H9 (cell line): ENCODE results near the gene ROBO3. TPM values are rescaled to one million over a fixed set of nuclear protein-coding genes. Genes with fewer than 3 reads are reported as not detected.

Experiments used
- DNase-seq: peaks from one replicate; pipeline ENCODE4 v3.0.0-alpha.2; 2017
- H2AFZ ChIP-seq: one replicate; pipeline ENCODE4 v1.6.1; 2013; ENCODE audit warnings: mild to moderate bottlenecking, low read length, control low read depth, moderate library complexity
- H2AK5ac ChIP-seq: 2 replicates; pipeline ENCODE4 v1.6.1; 2013; ENCODE audit warnings: low read length, control low read depth, mixed read lengths; ENCODE audit not compliant: insufficient read length
- H2BK120ac ChIP-seq: one replicate; pipeline ENCODE4 v1.6.1; 2013; ENCODE audit warnings: low read depth, mild to moderate bottlenecking, low read length, control low read depth, inconsistent platforms; ENCODE audit not compliant: poor library complexity, severe bottlenecking
- H2BK12ac ChIP-seq: 2 replicates; pipeline ENCODE4 v1.6.1; 2013; ENCODE audit warnings: low read length, control low read depth, mixed read lengths, low read depth; ENCODE audit not compliant: insufficient read length
- H2BK15ac ChIP-seq: 2 replicates; pipeline ENCODE4 v1.6.1; 2013; ENCODE audit warnings: low read depth, low read length, control low read depth
- H2BK20ac ChIP-seq: one replicate; pipeline ENCODE4 v1.6.1; 2013; ENCODE audit warnings: low read depth, mild to moderate bottlenecking, low read length, control low read depth, inconsistent platforms; ENCODE audit not compliant: poor library complexity, severe bottlenecking
- H2BK5ac ChIP-seq: 2 replicates; pipeline ENCODE4 v1.6.1; 2013; ENCODE audit warnings: low read length, control low read depth, mixed read lengths; ENCODE audit not compliant: insufficient read length
- H3K14ac ChIP-seq: 2 replicates; pipeline ENCODE4 v1.6.1; 2013; ENCODE audit warnings: low read length, control low read depth; ENCODE audit not compliant: insufficient read depth
- H3K18ac ChIP-seq: 2 replicates; pipeline ENCODE4 v1.6.1; 2013; ENCODE audit warnings: low read depth, mild to moderate bottlenecking, mixed read lengths, low read length, control low read depth; ENCODE audit not compliant: insufficient read length
- H3K23ac ChIP-seq: 2 replicates; pipeline ENCODE4 v1.6.1; 2013; ENCODE audit warnings: low read length, control low read depth, mixed read lengths, low read depth; ENCODE audit not compliant: insufficient read length
- H3K23me2 ChIP-seq: 2 replicates; pipeline ENCODE4 v1.6.1; 2013; ENCODE audit warnings: low read depth, mild to moderate bottlenecking, mixed read lengths, low read length, control low read depth; ENCODE audit not compliant: insufficient read length, poor library complexity, severe bottlenecking
- H3K27ac ChIP-seq: 2 replicates; pipeline ENCODE4 v1.5.1; 2013; ENCODE audit warnings: low read length, control low read depth, mixed read lengths, low read depth; ENCODE audit not compliant: insufficient read length
- H3K27me3 ChIP-seq: 2 replicates; pipeline ENCODE4 v1.6.1; 2013; ENCODE audit warnings: low read length, control low read depth, inconsistent platforms; ENCODE audit not compliant: insufficient read depth
- H3K4ac ChIP-seq: 2 replicates; pipeline ENCODE4 v1.6.1; 2013; ENCODE audit warnings: low read depth, mild to moderate bottlenecking, control low read depth, inconsistent platforms, low read length, moderate library complexity
- H3K4me1 ChIP-seq: 2 replicates; pipeline ENCODE4 v1.6.1; 2013; ENCODE audit warnings: low read length, control low read depth, inconsistent platforms; ENCODE audit not compliant: insufficient read depth
- H3K4me2 ChIP-seq: 2 replicates; pipeline ENCODE4 v1.6.1; 2013; ENCODE audit warnings: low read length, control low read depth, mixed read lengths; ENCODE audit not compliant: insufficient read length, insufficient read depth
- H3K56ac ChIP-seq: 2 replicates; pipeline ENCODE4 v1.6.1; 2013; ENCODE audit warnings: low read depth, mild to moderate bottlenecking, mixed read lengths, low read length, control low read depth; ENCODE audit not compliant: insufficient read length
- H3K79me1 ChIP-seq: 2 replicates; pipeline ENCODE4 v1.6.1; 2013; ENCODE audit warnings: low read depth, mild to moderate bottlenecking, moderate library complexity, low read length, control low read depth, inconsistent platforms; ENCODE audit not compliant: insufficient read depth, poor library complexity, severe bottlenecking
- H3K79me2 ChIP-seq: 2 replicates; pipeline ENCODE4 v1.6.1; 2013; ENCODE audit warnings: low read length, control low read depth, inconsistent platforms; ENCODE audit not compliant: insufficient read depth
- H3K9ac ChIP-seq: 2 replicates; pipeline ENCODE4 v1.6.1; 2013; ENCODE audit warnings: low read length, control low read depth, mixed read lengths; ENCODE audit not compliant: insufficient read length; ENCODE audit errors: extremely low read depth
- H3K9me3 ChIP-seq: one replicate; pipeline ENCODE4 v1.6.1; 2013; ENCODE audit warnings: low read depth, low read length, inconsistent platforms; ENCODE audit not compliant: control insufficient read depth
- H3T11ph ChIP-seq: one replicate; pipeline ENCODE4 v1.6.1; 2013; ENCODE audit warnings: mild to moderate bottlenecking, low read length, control low read depth, inconsistent platforms
- H4K20me1 ChIP-seq: one replicate; pipeline ENCODE4 v1.6.1; 2013; ENCODE audit not compliant: control insufficient read depth, insufficient read length, insufficient read depth
- H4K5ac ChIP-seq: 2 replicates; pipeline ENCODE4 v1.6.1; 2013; ENCODE audit warnings: low read depth, mild to moderate bottlenecking, mixed read lengths, low read length, control low read depth; ENCODE audit not compliant: insufficient read length
- H4K8ac ChIP-seq: replicated peaks from 2 replicates; pipeline ENCODE4 v1.6.1; 2013; ENCODE audit warnings: low read length, control low read depth, mixed read lengths, low read depth; ENCODE audit not compliant: insufficient read length
- H4K91ac ChIP-seq: 2 replicates; pipeline ENCODE4 v1.6.1; 2013; ENCODE audit warnings: low read depth, mild to moderate bottlenecking, moderate library complexity, mixed read lengths, low read length, control low read depth; ENCODE audit not compliant: insufficient read length
- H3K27ac Mint-ChIP-seq, 3 experiments: 2 replicates in 2 of 3; 3 replicates in 1 of 3; pipeline ENCODE4 v1.8.0; 2020 to 2021; ENCODE audit warnings: mixed read lengths in 3 of 3, mild to moderate bottlenecking in 1 of 3, moderate library complexity in 1 of 3
- H3K27me3 Mint-ChIP-seq: 2 replicates; pipeline ENCODE4 v1.8.0; 2021; ENCODE audit warnings: low read depth, mild to moderate bottlenecking, moderate library complexity, mixed read lengths
- H3K36me3 Mint-ChIP-seq, 3 experiments: 2 replicates in 2 of 3; 3 replicates in 1 of 3; pipeline ENCODE4 v1.8.0; 2020 to 2021; ENCODE audit warnings: low read depth in 3 of 3, mixed read lengths in 3 of 3; ENCODE audit not compliant: insufficient read depth in 1 of 3
- H3K4me1 Mint-ChIP-seq, 2 experiments: 2 replicates each; pipeline ENCODE4 v1.8.0; 2020; ENCODE audit warnings: mixed read lengths in 2 of 2
- H3K4me3 Mint-ChIP-seq, 2 experiments: 2 replicates in 1 of 2; 3 replicates in 1 of 2; pipeline ENCODE4 v1.8.0; 2020 to 2021; ENCODE audit warnings: mild to moderate bottlenecking in 2 of 2, mixed read lengths in 2 of 2, moderate library complexity in 1 of 2
- H3K9me3 Mint-ChIP-seq, 2 experiments: 2 replicates in 1 of 2; 3 replicates in 1 of 2; pipeline ENCODE4 v1.8.0; 2020; ENCODE audit warnings: mild to moderate bottlenecking in 2 of 2, mixed read lengths in 2 of 2, moderate library complexity in 1 of 2
- CTCF ChIP-seq: fragments of 200-600 bp; sonication (generic); conservative IDR thresholded peaks from 3 replicates; pipeline ENCODE4 v1.8.0; 2021; ENCODE audit warnings: antibody characterized with exemption, mild to moderate bottlenecking
- WGBS: extraction: QIAGEN DNeasy Blood & Tissue Kit; methylation state at CpG from one replicate; pipeline ENCODE4 v1.1.7; 2013; ENCODE audit warnings: missing lambda C conversion rate, low lambda C conversion rate, mixed read lengths; ENCODE audit not compliant: insufficient read length; ENCODE audit errors: extremely low coverage; 5-methylcytosine and 5-hydroxymethylcytosine counted together
- total RNA-seq: library from RNA; stranded (reverse); gene quantifications from 2 replicates; pipeline ENCODE4 v1.2.1, GENCODE V29; 2021

The ROBO3 gene
- total RNA-seq, 1 experiment from 2014 or later, result 12.6 TPM

DNA sequence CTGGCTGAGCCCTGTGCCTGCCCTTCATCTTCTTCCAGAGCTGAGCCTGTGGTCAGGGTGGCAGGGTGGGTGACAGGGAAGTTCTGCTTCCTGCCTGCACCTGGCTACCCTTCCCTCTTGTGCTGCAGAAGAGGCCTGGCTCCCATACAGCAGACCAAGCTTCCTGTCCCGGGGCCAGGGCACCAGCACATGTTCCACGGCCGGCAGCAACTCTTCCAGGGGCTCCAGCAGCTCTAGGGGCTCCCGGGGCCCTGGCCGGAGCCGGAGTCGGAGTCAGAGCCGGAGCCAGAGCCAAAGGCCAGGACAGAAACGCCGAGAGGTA is 15.0 kb downstream of the ROBO3 start:
- Histone ChIP-seq H2BK120ac (no peak overlapping the region), H3K23me2 (peaks cover 6% of the 10 kb centered on the region), H2AK5ac (no peak overlapping the region), H3K79me2 (no peaks in the 10 kb centered on the region), H3K56ac (no peak overlapping the region), H4K20me1 (no peaks in the 10 kb centered on the region), H4K91ac (no peak overlapping the region), H3K4me1 (no peaks in the 10 kb centered on the region), H3K4ac (no peak overlapping the region), H3K79me1 (no peaks in the 10 kb centered on the region), H3K9me3 (no peaks in the 10 kb centered on the region), H3K14ac (no peak overlapping the region), H2BK15ac (no peak overlapping the region), H4K8ac (no peak overlapping the region), H2BK20ac (no peak overlapping the region), H4K5ac (no peak overlapping the region), H3K9ac (no peak overlapping the region), H2BK5ac (no peak overlapping the region), H3K23ac (no peak overlapping the region), H2AFZ (no peak overlapping the region), H3K18ac (no peak overlapping the region), H3T11ph (no peak overlapping the region), H3K27ac (no peak overlapping the region), H3K27me3 (peaks cover under 1% of the 10 kb centered on the region; the same call in 1 of the 2 replicates), H3K4me2 (no peak overlapping the region), H2BK12ac (no peak overlapping the region)
- peaks cover 0 to 3% of the 10 kb centered on the region in 2 experiments; a peak in 1 of 5 replicates for H3K9me3 Mint-ChIP-seq
- peaks cover 20 to 29% of the 10 kb centered on the region in 2 experiments for H3K4me1 Mint-ChIP-seq
- TF ChIP-seq CTCF, result no peak
- DNase-seq, result peak; percentile 24
- H3K27ac Mint-ChIP-seq, result no peak overlapping the region
- WGBS, result no CpG with 5 or more reads among the region's 10 CpGs
- H3K4me3 Mint-ChIP-seq, result no peak overlapping the region
- peaks cover 13% of the 10 kb centered on the region for H3K27me3 Mint-ChIP-seq
- no peaks in the 10 kb centered on the region; a peak in 1 of 7 replicates for H3K36me3 Mint-ChIP-seq
